ENCODE data around the gene NCAN. TPM values are rescaled to one million over a fixed set of nuclear protein-coding genes. Genes with fewer than 3 reads are reported as not detected.

NCAN gene
- total RNA-seq, 4 donors from 2014 or later = not detected

DNA sequence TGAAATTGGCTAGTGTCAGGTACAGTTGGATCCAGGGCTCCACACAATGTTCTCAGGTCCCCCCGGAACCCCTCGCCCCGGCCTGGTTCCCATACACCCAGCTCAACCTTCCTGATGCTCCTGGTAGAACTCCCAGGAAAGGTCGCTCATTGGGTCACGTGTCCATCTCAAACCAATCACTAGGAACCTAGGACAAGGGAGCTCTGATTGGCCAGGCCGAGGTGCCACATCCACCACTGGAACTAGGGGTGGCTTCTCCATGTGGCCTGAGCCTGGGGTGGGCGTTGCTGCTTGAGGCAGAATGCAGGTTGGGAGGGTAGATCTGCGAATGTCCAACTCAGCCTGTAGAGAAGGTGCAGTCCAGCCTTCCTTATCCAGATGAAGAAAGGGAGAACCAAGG is 34.8 kb upstream of the NCAN start:
- H3K27ac ChIP-seq = no peak overlapping the region
- no peaks in the 10 kb centered on the region for H3K4me1 ChIP-seq
- H3K36me3 ChIP-seq = peaks cover 0 to 66% (median 4%) of the 10 kb centered on the region in 3 donors
- no peak for DNase-seq
- intact Hi-C loops (cut with DNase I) = no loop called here
- H3K27me3 ChIP-seq = no peaks in the 10 kb centered on the region
- no peak overlapping the region for H3K4me3 ChIP-seq
- H3K9me3 ChIP-seq = no peaks in the 10 kb centered on the region
- 90 to 92% methylated on average over 5 to 6 of the region's 8 CpGs for WGBS, 2 donors
- TF ChIP-seq POLR2A (IDR thresholded peaks at IDR 0.05) = no peak
- TF ChIP-seq, protein P1, sequence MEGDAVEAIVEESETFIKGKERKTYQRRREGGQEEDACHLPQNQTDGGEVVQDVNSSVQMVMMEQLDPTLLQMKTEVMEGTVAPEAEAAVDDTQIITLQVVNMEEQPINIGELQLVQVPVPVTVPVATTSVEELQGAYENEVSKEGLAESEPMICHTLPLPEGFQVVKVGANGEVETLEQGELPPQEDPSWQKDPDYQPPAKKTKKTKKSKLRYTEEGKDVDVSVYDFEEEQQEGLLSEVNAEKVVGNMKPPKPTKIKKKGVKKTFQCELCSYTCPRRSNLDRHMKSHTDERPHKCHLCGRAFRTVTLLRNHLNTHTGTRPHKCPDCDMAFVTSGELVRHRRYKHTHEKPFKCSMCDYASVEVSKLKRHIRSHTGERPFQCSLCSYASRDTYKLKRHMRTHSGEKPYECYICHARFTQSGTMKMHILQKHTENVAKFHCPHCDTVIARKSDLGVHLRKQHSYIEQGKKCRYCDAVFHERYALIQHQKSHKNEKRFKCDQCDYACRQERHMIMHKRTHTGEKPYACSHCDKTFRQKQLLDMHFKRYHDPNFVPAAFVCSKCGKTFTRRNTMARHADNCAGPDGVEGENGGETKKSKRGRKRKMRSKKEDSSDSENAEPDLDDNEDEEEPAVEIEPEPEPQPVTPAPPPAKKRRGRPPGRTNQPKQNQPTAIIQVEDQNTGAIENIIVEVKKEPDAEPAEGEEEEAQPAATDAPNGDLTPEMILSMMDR (IDR thresholded peaks at IDR 0.05) = no peak

DNA sequence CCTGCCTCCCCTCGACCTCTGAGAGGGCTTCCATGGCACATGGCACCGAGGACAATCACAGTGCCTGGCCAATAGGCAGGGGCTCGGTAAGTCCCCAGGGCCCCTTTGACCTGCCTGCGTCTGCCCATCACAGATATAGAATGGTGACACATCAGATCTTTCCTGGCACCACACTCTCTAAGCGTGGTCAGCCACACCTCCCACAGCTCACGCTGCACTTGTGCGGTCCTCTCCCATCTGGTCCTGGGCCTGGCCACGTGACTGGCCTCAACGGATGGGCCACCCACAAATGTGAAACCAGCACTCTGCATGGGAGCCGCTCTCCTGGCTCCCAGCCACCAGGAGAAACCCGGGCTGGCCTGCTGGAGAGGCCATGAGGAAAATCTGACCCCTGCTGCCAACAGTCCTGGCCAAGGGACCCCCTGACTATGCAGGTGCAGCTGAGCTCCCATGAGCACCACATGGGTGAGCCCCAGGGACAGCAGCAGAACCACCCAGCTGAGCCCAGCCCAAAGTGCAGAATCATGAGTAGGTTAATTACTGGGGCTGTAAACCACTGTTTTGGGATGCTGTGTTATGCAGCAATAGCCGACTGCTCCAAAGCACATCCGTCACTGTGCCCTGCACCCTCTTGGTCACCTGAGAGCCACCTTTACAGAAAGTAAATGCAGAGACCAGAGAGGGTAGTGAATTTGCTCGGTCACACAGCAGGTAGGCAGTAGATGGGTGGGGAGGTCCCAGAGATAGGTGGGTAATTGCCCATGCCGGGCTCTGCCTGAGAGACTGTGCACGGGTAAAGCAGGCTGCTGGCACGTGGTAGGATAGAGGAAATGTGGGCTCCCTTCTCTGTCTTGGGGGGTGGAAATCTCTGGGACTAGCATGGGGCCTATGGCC is 32.0 kb upstream of the NCAN start:
- no peak overlapping the region for H3K27ac ChIP-seq
- 85 to 93% methylated on average over 3 to 9 of the region's 17 CpGs for WGBS, 2 donors
- H3K27me3 ChIP-seq = no peaks in the 10 kb centered on the region
- TF ChIP-seq, protein P1 (IDR thresholded peaks at IDR 0.05) = no peak
- no peak for TF ChIP-seq POLR2A (IDR thresholded peaks at IDR 0.05)
- DNase-seq = no peak
- no peaks in the 10 kb centered on the region for H3K9me3 ChIP-seq
- intact Hi-C loops (cut with DNase I) = no loop called here
- no peaks in the 10 kb centered on the region for H3K4me1 ChIP-seq
- peaks cover 0 to 94% (median 10%) of the 10 kb centered on the region in 3 donors for H3K36me3 ChIP-seq
- H3K4me3 ChIP-seq = no peak overlapping the region

DNA sequence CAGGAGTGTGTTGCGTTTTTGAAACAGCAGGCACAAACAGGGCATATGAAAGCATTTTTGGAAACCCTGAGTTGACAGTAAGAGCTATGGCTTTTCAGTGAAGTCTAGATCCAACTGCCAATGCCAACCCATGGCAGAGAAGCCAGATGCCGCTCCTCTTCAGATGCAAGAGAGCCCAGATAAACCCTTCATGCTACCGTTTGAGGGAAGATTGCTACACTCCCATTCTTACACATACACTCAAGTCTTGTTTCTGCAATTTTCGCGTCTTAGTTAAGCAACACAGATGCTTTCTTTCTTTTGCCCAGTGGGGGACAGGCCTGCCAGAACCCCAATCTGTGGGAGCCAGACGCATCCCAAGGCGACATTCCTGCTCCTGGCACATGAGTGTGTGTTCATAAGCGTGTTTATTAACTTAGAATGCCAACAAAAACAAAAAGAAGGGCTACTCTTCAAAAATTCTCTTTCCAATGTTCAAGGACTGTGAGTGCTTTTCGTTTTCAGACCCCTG is 30.2 kb upstream of the NCAN start:
- DNase-seq = no peak
- Histone ChIP-seq H3K27me3 (no peaks in the 10 kb centered on the region), H3K9me3 (no peaks in the 10 kb centered on the region), H3K4me1 (no peaks in the 10 kb centered on the region), H3K36me3 (peaks cover 0 to 99% (median 10%) of the 10 kb centered on the region in 3 donors), H3K4me3 (no peak overlapping the region), H3K27ac (no peak overlapping the region)
- TF ChIP-seq POLR2A (IDR thresholded peaks at IDR 0.05) = no peak
- TF ChIP-seq, protein P1 (IDR thresholded peaks at IDR 0.05) = no peak
- WGBS, 2 donors = 84 to 92% methylated on average over 9 of the region's 9 CpGs
- intact Hi-C loops (cut with DNase I) = no loop called here

DNA sequence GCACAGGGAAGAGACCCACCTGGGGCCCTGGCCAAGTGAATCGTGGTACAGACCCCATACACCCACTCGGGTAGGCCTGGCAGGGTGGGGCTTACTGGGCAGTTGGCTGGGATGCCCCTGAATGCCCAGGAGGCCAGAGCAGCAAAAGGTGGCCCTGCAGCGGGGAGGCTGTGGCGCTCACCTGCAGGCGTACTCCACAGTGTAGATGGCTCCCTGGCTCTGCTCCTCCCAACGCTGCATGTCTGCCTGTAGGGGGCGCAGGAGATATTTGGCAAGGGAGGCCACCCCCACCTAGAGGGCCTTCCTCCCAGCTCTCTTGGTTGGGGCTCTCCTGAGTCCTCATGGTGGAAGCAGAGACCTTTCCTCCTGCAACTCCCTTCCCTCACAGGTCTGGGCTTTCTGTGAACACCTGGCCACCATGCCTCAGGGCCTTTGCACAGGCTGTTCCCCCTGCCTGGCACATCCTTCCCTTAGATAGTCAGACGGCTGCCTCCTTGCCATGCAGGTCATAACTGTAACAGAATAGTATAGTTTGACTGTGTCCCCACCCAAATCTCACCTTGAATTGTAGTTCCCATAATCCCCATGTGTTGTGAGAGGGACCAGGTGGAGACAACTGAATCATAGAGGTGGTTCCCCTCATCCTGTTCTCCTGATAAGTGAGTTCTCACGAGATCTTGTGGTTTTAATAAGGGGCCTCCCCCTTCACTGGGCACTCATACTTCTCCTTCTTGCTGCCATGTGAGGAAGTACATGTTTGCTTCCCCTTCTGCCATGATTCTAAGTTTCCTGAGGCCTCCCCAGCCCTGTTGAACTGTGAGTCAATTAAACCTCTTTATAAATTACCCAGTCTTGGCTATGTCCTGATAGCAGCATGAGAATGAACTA is 25.7 kb upstream of the NCAN start:
- Histone ChIP-seq H3K27ac (no peak overlapping the region), H3K36me3 (peaks cover 0 to 62% (median 10%) of the 10 kb centered on the region in 3 donors), H3K27me3 (no peaks in the 10 kb centered on the region), H3K9me3 (no peaks in the 10 kb centered on the region), H3K4me3 (no peak overlapping the region), H3K4me1 (peaks cover 15 to 29% (median 21%) of the 10 kb centered on the region in 3 donors)
- no peak for TF ChIP-seq POLR2A (IDR thresholded peaks at IDR 0.05)
- TF ChIP-seq, protein P1 (IDR thresholded peaks at IDR 0.05) = peak in 5 of 6 experiments; percentile 42 to 71 (median 44)
- DNase-seq = no peak
- intact Hi-C loops (cut with DNase I) = no loop called here
- 39 to 67% methylated on average over 1 to 4 of the region's 9 CpGs for WGBS, 2 donors

All from esophagus squamous epithelium (tissue), 5 donors.